Epidermal melanocyte (primary cell): ENCODE results near the gene HS6ST3.

Experiments
- DNase-seq: peaks from one replicate; pipeline ENCODE4 v3.0.0; 2011; ENCODE audit warnings: low spot score; ENCODE audit not compliant: insufficient read length

HS6ST3 gene

DNA sequence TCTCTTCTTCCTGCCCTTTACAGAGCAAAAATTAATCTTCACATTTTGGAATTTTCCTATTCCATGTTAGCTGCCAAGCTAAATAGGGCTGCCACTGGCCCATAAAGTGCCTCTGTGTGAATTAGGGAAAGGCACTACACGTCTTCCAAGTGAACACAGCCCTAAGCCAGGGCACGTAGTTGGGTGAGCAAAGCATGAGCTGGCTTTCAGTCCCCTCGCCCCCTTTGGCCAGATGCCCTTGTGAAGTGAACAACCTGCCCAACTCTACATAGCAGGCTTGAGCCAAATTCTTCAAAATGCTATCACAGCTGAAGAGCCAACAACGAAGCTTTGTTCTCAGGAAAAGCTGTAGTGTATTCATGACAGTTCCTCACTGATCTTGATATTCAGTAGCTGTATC lies 691.2 kb downstream of the HS6ST3 start:
- DNase-seq = no peak

DNA sequence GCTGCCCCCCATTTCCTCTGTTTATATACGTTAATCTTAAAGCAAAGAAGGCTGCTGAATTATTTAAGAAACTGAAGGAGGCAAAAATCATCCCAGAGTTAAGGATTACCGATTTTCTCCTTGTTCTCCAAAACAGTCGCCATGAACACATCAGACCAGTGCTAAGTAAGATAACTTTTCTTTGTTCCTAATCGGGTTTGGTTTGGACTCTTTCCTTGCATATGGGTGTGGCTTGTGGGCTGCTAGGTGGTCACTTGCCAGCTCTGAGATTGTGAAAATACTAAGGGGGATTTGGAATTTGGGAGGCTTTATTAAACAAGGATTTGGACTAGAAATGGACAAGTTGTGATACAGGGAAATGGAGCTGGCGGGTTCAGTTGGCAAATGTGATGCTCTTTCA lies 692.3 kb downstream of the HS6ST3 start:
- DNase-seq = no peak

DNA sequence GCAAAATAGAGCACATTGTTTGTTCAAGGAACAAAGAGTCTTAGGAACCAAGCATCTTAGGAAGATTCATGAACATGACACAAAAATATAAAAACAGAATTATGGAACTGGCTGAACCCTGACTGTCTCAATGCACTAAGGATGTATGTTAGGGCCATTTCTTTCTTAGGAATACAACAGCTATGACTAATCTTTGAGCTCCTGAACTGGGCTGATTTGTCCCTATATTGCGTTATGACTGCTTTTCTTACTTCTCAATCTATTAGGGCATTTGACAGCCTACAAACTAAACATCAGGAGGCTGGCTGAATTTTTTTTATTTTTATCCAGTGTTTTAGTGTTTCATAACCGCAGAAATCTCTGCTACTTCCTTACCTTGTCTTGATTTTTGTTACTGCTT lies 693.1 kb downstream of the HS6ST3 start:
- DNase-seq = no peak

DNA sequence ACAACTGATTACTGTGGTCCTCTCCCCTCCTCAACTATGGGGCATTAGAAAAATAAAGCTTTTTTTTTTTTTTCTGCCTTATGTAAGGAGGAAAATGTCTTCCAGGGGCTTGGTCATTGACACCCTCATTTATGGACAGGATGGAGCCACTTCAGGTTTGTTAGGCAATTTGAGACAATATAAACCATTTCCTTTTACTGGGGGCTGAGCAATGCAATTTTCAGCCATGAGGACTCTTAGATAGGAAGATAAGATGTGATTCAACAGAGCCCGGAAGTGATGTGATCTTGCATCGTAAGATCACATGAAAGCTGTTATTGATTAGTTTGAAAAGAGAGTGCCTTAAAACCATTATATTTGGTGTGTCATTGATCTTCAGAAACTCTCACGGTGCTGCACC lies 693.6 kb downstream of the HS6ST3 start:
- no peak for DNase-seq

DNA sequence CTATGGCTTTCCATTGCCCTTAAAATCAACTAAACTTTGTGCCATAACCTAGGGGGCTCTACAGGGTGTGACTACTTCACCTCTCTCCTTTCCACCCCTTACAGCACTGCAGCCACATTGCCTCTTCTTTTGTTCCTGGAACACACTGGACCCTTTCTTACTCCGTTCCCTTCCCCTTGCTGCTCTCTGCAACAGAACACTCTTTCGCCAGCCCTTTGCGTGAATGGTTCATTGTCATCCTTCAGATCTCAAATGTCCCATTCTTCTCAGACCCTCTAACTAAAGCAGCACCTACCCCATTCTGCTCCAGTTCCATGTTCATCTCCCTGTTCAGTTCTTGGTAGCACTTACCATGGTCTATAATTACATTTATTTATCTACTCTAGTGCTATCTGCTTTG lies 696.1 kb downstream of the HS6ST3 start:
- DNase-seq = no peak

DNA sequence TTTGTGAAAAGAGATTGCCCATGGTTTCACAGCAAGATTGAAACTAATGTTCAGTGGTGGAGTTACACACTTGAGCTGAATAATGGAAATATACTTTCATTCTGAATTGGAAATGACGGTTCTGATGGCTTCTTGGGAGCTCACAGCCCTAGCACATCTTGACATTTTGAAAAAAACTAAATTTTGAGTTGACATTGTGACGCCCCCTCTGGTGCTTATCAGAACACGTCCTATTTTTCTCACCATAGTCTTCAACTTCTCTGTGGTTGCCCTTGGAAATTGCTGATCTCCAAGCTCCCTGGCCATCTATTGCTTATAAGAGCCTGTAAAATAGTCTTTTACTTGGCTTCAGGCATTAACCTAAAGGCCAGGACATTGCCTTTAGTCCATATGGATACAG lies 702.3 kb downstream of the HS6ST3 start:
- DNase-seq = no peak

DNA sequence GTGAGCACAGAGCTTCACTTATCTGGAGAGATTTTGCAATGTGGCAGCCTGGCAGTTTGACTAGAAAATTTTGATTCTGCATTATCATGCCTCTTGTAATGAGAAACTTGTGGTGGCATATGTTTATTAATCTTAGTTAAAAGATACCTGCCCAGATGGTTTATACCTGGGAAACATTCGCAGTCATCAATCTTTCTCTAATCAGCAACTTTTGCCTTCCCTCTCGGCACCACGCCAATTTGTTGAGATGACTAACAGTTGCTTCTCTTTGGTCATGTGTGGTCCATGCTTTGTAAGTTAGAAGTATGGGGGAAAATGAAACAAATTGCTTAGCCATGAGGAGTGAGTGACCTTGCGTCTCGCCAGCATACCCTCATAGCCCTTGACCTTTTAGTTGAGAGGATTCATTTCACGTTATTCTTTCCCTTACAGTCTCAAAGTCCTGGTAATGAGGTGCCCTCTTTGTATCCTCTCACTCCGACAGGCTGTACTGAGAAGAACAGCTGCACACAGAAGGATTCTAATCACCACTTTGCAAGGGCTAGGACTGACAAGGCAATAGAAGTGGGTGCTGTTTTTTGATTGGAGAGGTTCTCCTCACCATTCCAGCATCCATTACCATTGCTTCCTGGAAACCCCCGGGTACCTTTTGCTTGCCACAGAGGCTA lies 703.0 kb downstream of the HS6ST3 start:
- no peak for DNase-seq

DNA sequence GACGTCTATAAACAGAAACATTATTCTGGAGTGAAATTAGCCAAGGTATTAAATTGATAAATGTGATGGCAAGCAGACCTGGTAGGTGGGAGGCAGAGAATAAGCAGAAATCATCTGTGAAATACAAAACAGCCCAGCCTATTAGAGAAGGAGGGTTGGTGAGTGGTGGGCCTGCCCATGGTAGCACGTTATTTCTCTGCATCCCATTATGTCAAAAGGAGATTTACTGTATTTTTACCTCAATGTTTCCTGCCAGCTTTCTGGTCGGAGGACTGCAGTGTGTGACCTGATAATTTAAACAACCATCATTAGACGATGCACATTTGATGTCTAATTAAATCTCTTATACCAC lies 703.5 kb downstream of the HS6ST3 start:
- no peak for DNase-seq

DNA sequence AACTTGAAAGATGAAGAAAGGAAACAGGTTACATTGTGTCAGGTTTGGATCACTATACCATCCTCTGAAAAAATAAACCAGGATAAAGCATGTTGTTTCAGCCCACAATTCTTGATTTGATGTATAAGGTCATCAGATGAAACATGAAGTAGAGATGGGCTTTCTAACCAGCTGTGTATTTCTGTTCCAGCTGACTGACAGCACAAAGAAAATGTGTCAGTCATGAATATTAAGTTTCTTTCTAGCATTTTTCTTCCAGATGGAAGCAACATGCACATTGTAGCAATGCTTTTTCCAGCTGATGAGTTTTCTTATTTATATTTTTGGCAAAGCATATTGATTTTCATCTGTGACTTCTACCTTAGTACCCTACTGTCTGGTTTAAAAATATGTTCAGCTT lies 704.8 kb downstream of the HS6ST3 start:
- DNase-seq = no peak

DNA sequence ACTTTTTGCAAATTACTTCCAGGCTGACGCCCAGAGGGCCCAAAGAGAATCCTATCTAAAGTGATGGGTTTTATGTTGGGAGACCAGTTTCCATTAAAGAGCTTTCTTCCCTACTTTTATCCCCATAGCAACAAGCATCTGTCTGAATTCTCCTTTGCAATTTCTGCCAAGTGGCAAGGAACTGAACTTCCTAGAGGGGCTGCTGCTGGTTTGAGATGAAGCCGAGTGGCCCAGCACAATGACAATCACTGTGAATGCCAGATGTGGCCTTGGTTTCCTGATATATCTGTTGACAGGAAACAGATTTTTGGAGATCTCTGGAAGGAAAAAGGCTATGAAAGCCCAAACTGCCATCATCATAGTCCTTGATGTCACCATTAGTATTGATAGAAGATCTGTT lies 705.8 kb downstream of the HS6ST3 start:
- DNase-seq = no peak

DNA sequence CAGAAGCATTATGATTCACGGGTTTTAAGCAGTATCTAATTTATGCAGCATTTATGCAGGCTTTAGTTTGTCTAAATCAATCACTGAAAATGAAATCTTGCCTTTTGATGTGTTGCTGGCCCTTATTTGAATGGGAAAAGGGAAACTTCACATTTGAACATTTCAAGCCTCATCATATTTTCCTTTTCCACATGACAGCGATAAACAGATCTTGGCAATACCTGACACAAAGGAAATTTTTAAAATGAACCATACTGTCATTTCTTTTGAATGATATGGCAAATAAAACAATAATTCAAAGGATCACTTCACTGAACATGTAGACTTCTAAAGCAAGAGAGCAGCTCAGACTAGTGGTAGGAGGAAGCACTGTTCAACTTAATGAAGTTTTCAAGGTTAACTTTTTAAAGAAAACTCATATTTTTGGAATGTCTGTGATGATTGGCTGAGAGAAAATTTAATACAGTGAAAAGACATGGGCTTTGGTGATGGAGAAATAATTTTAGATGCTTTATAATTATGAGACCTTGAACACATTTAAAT lies 706.3 kb downstream of the HS6ST3 start:
- no peak for DNase-seq

DNA sequence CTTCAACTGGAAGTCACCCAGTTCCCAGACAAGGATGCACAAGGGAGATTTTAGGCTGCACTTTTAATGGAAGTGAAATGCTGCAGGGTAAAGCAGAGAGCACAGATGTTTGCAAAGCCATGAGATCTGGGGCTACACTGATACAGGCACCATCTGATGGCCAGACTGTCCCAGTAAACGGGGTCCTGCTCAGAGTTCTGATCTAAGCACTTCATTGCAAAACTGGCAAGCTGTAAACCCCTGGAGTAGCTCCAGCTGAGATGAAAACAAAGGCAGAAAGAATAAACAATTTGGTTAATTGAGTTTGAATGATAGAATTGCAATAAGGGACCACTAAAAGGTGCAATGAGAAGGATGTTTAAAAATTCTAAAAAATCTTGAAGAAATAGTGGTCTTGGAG lies 707.2 kb downstream of the HS6ST3 start:
- DNase-seq = no peak

DNA sequence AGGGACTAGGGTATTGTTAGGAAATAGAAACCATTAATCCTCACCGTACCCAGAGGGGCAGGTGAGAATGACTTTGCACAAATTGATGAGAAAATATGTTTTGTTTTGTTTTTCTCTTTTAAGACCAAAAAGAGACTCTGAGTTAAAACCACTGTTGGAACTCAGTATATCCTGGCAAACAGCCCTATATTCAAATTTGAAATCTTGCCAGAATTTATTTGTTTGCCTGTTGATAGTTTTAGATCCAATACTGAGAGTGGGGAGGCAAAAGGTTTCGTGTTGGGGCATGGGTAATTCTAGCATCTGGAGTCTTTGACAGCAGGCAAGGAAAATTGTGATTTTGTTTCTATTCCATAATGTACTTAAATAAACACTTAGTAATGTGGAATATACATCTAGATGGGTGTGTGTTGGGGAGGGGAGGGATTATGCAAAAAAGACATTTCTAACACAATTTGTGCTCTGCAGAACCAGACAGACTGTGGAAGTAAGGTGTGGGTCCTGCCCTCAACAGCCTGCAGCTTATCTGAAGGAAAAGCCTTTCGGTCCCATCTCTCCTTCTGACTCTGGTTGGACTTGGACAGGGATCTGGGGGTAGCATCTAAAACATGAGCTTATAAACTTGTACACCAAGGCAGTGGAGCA lies 713.7 kb downstream of the HS6ST3 start:
- no peak for DNase-seq

DNA sequence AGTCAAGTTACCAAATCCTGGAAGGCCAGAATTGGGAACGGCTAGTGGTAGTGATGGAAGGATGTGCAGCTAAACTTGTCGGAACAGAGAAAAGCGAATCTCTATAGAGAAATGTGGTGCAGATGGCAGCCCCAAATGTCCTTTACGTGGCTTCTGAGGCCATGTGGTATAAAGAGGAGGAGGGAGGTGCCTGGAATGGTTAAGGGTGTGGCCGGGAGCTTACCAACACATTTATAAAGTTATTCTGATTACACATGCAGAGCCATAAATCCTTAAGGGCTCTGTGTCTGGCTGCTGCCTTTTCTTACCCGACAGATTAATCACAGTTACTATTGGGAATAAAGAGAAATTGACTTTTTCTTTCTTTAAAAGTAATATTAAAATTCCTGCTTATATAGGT lies 714.3 kb downstream of the HS6ST3 start:
- no peak for DNase-seq

DNA sequence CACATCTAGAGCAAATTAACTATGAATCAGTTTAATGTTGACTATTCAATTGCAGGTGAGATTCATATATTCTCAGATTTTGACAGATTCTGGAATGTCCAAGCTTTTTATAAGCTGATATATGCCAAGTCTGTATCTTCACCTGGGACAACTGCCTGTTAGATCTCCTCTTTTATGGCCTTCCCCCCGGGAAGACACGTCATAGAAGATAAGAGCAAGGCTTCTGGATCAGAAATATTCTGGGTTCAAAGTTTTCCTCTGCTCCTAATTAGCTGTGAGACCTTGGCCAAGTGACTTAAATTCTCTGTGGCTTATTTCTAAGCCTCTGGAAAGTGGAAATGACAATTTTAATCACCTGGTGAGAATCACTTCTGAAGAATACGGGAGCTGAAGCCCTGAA lies 716.8 kb downstream of the HS6ST3 start:
- DNase-seq = no peak

DNA sequence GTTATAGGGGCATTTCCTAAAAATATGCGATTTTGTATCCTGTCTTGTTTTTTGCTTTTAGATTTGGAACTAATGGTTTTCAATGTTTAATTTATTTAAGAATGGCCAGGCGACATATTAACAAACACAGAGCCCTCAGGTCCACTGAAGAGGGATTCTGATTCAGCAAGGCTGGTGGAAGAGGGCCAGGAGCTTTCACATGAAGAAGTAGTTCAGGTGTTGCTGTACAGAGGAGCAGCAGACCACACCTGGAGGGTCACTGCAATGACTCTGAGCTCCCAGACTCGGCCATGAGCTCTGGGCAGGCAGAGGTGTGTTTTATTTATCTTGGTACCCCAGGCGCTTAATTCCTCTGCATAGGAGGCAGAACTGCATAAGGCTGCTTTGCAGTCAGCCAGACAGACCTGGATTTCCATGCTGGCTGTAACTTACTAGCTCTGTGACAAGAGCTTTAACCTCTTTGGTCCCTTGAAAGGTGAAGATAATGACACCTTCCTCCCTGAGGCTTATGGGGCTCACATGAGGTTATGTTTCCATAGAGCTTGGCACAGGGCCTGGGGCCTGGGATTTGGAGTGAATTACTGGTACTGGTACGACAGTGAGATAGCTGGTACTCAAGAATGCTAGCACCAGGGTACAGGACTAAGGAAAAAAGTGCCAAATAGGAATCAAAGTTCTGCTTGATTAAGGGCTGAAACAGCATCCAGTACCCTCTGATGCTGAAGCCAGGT lies 719.6 kb downstream of the HS6ST3 start:
- DNase-seq = no peak

DNA sequence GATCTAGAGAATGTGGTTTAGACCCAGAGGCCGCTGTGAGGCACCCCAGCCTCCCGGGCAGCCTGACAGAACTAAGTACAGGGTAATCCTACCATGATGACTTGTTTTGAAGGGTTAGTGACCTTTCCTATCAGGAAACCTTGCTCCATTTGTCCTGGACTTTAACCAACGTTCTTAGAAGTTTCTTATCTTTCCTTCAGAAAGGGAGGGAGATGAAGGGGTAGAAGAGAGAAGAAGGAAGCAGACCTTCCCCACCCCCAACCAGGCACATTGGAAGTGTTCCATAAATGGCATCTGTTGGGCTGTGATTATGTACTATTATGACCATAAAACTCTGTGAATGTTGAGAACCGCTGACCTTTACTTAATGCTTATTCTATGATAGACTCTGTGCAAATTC lies 720.2 kb downstream of the HS6ST3 start:
- no peak for DNase-seq

DNA sequence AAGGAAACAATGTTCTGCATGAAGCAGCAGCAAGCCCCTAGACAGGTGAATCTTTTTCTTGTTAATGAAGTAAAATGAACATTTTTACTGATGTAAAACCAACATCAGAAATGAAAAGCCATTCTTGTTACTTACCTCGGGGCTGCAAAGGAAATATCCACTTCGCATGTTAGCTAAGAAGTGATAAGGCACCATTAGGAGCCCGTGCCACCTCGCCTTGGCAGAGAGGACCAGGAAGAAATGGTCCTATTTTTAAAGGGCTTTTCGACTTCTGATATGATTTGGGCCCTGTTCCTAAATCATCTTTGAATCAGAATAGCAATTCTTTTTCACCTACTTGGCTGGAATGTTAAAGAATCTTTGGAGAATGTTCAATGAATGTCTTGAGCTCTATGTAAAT lies 721.1 kb downstream of the HS6ST3 start:
- no peak for DNase-seq

DNA sequence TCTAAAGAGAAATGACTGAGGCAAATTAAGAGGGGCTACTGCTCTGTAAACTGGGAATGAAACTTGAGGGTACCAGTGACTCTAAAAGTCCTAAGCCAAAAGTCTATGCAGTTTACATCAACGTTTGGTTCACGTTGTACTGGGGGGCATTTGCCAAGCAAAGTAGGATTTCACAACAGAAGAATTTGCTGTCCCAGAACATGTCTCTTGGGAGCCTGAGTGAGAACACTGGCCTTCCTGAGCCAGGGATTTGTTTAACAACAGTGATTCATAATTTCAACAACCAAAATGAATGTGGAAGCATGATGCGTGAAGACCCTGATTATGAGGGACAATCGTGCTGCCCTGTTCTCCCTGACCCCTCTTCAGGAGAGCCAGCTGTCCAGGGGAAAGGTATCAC lies 726.4 kb downstream of the HS6ST3 start:
- no peak for DNase-seq

DNA sequence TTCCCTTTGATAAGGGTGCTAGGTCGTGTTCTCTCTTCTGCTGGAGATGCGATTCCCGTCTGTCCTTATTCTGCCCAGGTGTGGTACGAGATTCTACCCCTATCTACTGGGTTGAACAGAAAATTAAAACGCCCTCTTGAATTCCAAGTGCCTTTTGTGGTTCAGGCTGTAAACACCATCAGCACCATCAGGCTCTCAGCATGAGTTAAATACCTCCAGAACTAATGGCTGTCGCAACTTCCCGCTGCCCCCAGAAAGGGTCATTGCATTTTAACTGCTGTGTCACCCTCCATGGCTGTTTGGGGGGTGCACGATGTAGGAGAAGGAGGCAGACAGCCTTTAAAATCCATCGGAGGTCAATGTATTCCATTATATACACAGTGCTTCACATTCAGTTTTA lies 727.0 kb downstream of the HS6ST3 start:
- no peak for DNase-seq

DNA sequence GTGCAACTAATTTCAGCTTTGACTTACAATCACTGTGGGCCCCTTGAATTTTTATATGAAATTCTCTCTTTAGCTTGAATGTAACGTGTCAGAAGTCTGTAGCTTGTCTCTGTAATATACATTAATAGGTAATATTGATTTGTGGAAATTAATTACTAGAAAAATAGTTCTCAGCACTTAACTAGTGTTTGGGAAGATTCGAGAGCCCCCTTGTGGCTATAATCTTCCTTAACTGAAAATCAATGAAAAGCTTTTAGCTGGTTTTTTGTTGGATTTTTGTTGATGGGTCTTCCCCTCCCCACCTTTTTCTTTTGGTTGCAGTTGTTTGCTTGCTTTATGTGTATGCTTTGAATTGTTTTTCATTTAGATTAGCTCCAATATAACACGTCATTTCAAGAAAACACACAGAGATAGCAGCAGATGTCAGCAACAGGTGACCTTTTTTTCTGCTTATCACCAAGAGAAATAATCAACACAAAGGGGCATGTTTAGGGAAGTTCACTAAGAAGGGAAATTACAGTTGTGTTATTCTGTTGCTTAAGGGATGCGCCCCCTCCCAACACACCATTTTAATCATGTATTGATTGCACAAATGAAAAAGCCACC lies 727.5 kb downstream of the HS6ST3 start:
- no peak for DNase-seq

DNA sequence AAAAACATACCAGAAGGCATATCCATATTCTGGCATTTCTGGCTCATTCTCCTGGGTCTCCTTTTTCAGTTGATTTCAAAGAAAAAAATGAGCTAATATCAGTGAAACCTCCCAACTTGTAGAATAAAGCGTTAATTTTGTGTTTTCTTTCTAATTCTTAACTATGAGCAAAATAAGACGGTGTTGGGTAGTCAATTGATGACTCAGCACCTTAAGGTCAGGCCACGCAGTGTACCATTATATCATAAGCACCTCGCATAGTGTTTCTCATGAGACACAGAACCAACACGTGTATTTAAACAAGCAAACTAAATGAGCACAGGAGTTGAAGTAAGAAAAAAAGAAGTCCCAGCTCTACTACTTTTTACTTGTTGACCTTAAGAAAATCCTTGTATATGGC lies 729.5 kb downstream of the HS6ST3 start:
- no peak for DNase-seq
